Neural cell (in vitro differentiated cells): ENCODE measurements around the gene WDR59. TPM values are rescaled to one million over a fixed set of nuclear protein-coding genes. Genes with fewer than 3 reads are reported as not detected.

Source experiments
- H2AFZ ChIP-seq: fragments of 200-600, 300-800 bp; sonication (generic), shearing (Covaris generic); 2 replicates; pipeline ENCODE4 v1.6.0; 2014; ENCODE audit warnings: low read depth, mild to moderate bottlenecking, antibody characterized with exemption, low read length, moderate library complexity
- H3F3A ChIP-seq: fragments of 200-600 bp; shearing (Covaris generic); 2 replicates; pipeline ENCODE4 v1.6.1; 2016; ENCODE audit warnings: mild to moderate bottlenecking, moderate library complexity, mixed read lengths, antibody characterized with exemption, low read length; ENCODE audit not compliant: insufficient read depth, poor library complexity, severe bottlenecking
- H3K27ac ChIP-seq: fragments of 200-600, 300-800 bp; sonication (generic), shearing (Covaris generic); 2 replicates; pipeline ENCODE4 v1.5.1; 2014; ENCODE audit warnings: mild to moderate bottlenecking, low read length, moderate library complexity
- H3K27me3 ChIP-seq: fragments of 300-800, 200-600 bp; sonication (generic), shearing (Covaris generic); 2 replicates; pipeline ENCODE4 v1.6.0; 2014; ENCODE audit warnings: mild to moderate bottlenecking, low read depth, low read length, moderate library complexity; ENCODE audit not compliant: insufficient read depth
- H3K36me3 ChIP-seq: fragments of 300-800, 200-600 bp; sonication (generic), shearing (Covaris generic); 2 replicates; pipeline ENCODE4 v1.5.1; 2014; ENCODE audit warnings: mild to moderate bottlenecking, antibody characterized with exemption, low read length, moderate library complexity; ENCODE audit not compliant: insufficient read depth
- H3K4me2 ChIP-seq: fragments of 300-800, 200-600 bp; sonication (generic), shearing (Covaris generic); 2 replicates; pipeline ENCODE4 v1.6.0; 2014; ENCODE audit warnings: mild to moderate bottlenecking, low read length
- H3K4me3 ChIP-seq: fragments of 300-800, 200-600 bp; sonication (generic), shearing (Covaris generic); 2 replicates; pipeline ENCODE4 v1.5.1; 2014; ENCODE audit warnings: mild to moderate bottlenecking, low read length, moderate library complexity
- H3K79me2 ChIP-seq: fragments of 200-600 bp; shearing (Covaris generic); replicated peaks from 2 replicates; pipeline ENCODE4 v1.6.0; 2014; ENCODE audit warnings: mild to moderate bottlenecking, low read length, moderate library complexity; ENCODE audit not compliant: insufficient read depth
- H3K9ac ChIP-seq: fragments of 300-800, 200-600 bp; sonication (generic), shearing (Covaris generic); 2 replicates; pipeline ENCODE4 v1.6.1; 2016; ENCODE audit warnings: mild to moderate bottlenecking, low read length, mixed read lengths
- H3K9me2 ChIP-seq: fragments of 200-600 bp; shearing (Covaris generic); 2 replicates; pipeline ENCODE4 v1.6.1; 2016; ENCODE audit warnings: mild to moderate bottlenecking, low read length, mixed read lengths; ENCODE audit not compliant: insufficient read depth
- H3K9me3 ChIP-seq: fragments of 200-600, 300-800 bp; sonication (generic), shearing (Covaris generic); 2 replicates; pipeline ENCODE4 v1.6.1; 2016; ENCODE audit warnings: mild to moderate bottlenecking, mixed run types, low read length, moderate library complexity, mixed read lengths
- H4K20me1 ChIP-seq: fragments of 200-600 bp; shearing (Covaris generic); 2 replicates; pipeline ENCODE4 v1.6.1; 2016; ENCODE audit warnings: mild to moderate bottlenecking, mixed run types; ENCODE audit not compliant: insufficient read depth
- EP300 ChIP-seq: fragments of 450-650 bp; conservative IDR thresholded peaks from 2 replicates; pipeline ENCODE4 v1.6.1; 2014; ENCODE audit warnings: antibody characterized with exemption, mild to moderate bottlenecking, moderate library complexity; ENCODE audit not compliant: poor library complexity, severe bottlenecking
- EZH2 ChIP-seq: fragments of 200-600, 300-800 bp; shearing (Covaris generic), sonication (generic); IDR thresholded peaks from 2 replicates; pipeline ENCODE4 v1.6.1; 2014; ENCODE audit warnings: antibody characterized with exemption, low read length, borderline replicate concordance, mild to moderate bottlenecking; ENCODE audit not compliant: insufficient read depth, poor library complexity, severe bottlenecking
- MXI1 ChIP-seq: fragments of 450-650 bp; conservative IDR thresholded peaks from 2 replicates; pipeline ENCODE4 v1.6.1; 2014; ENCODE audit warnings: antibody characterized with exemption, mild to moderate bottlenecking; ENCODE audit not compliant: poor library complexity, severe bottlenecking
- POLR2AphosphoS5 ChIP-seq: IDR thresholded peaks from 2 replicates; pipeline ENCODE4 v1.6.1; 2012
- RAD21 ChIP-seq: fragments of 450-650 bp; conservative IDR thresholded peaks from 2 replicates; pipeline ENCODE4 v1.6.1; 2014; ENCODE audit warnings: antibody characterized with exemption, mild to moderate bottlenecking, moderate library complexity
- SMC3 ChIP-seq: fragments of 450-650 bp; conservative IDR thresholded peaks from 2 replicates; pipeline ENCODE4 v1.6.1; 2014; ENCODE audit warnings: antibody characterized with exemption, mild to moderate bottlenecking, moderate library complexity; ENCODE audit not compliant: poor library complexity
- TAF1 ChIP-seq: IDR thresholded peaks from 2 replicates; pipeline ENCODE4 v1.6.1; 2012; ENCODE audit warnings: low read depth
- polyA plus RNA-seq: library from polyadenylated mRNA; depleted of rRNA; stranded (reverse); fragments of >200 nt; gene quantifications from 2 replicates; pipeline ENCODE4 v1.2.3, GENCODE V29; 2014
- TF ChIP-seq, protein P1 (sequence below): IDR thresholded peaks from 2 replicates; pipeline ENCODE4 v1.6.1; 2012; ENCODE audit warnings: borderline replicate concordance
- TF ChIP-seq, protein P2 (sequence below): fragments of 450-650 bp; IDR thresholded peaks from 2 replicates; pipeline ENCODE4 v1.5.1; 2014; ENCODE audit warnings: antibody characterized with exemption, mild to moderate bottlenecking, moderate library complexity; ENCODE audit not compliant: poor library complexity, severe bottlenecking

WDR59 gene
- polyA plus RNA-seq, 1 donor from 2014 or later = 20.3 TPM

GRCh38 chr16:74923766-74924460 lies 61.0 kb downstream of the WDR59 start:
- no peak overlapping the region for H3K27ac ChIP-seq
- no peak overlapping the region for H3K9ac ChIP-seq
- no peaks in the 10 kb centered on the region for H3K79me2 ChIP-seq
- no peaks in the 10 kb centered on the region for H4K20me1 ChIP-seq
- no peak for TF ChIP-seq RAD21
- TF ChIP-seq, protein P1, sequence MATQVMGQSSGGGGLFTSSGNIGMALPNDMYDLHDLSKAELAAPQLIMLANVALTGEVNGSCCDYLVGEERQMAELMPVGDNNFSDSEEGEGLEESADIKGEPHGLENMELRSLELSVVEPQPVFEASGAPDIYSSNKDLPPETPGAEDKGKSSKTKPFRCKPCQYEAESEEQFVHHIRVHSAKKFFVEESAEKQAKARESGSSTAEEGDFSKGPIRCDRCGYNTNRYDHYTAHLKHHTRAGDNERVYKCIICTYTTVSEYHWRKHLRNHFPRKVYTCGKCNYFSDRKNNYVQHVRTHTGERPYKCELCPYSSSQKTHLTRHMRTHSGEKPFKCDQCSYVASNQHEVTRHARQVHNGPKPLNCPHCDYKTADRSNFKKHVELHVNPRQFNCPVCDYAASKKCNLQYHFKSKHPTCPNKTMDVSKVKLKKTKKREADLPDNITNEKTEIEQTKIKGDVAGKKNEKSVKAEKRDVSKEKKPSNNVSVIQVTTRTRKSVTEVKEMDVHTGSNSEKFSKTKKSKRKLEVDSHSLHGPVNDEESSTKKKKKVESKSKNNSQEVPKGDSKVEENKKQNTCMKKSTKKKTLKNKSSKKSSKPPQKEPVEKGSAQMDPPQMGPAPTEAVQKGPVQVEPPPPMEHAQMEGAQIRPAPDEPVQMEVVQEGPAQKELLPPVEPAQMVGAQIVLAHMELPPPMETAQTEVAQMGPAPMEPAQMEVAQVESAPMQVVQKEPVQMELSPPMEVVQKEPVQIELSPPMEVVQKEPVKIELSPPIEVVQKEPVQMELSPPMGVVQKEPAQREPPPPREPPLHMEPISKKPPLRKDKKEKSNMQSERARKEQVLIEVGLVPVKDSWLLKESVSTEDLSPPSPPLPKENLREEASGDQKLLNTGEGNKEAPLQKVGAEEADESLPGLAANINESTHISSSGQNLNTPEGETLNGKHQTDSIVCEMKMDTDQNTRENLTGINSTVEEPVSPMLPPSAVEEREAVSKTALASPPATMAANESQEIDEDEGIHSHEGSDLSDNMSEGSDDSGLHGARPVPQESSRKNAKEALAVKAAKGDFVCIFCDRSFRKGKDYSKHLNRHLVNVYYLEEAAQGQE = no peak
- no peak for TF ChIP-seq MXI1
- no peak for TF ChIP-seq EZH2
- no peak for TF ChIP-seq POLR2AphosphoS5
- no peak for TF ChIP-seq SMC3
- no peak for TF ChIP-seq EP300
- TF ChIP-seq, protein P2, sequence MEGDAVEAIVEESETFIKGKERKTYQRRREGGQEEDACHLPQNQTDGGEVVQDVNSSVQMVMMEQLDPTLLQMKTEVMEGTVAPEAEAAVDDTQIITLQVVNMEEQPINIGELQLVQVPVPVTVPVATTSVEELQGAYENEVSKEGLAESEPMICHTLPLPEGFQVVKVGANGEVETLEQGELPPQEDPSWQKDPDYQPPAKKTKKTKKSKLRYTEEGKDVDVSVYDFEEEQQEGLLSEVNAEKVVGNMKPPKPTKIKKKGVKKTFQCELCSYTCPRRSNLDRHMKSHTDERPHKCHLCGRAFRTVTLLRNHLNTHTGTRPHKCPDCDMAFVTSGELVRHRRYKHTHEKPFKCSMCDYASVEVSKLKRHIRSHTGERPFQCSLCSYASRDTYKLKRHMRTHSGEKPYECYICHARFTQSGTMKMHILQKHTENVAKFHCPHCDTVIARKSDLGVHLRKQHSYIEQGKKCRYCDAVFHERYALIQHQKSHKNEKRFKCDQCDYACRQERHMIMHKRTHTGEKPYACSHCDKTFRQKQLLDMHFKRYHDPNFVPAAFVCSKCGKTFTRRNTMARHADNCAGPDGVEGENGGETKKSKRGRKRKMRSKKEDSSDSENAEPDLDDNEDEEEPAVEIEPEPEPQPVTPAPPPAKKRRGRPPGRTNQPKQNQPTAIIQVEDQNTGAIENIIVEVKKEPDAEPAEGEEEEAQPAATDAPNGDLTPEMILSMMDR = no peak
- TF ChIP-seq TAF1 = no peak
- no peaks in the 10 kb centered on the region for H3K9me3 ChIP-seq
- no peaks in the 10 kb centered on the region for H3K36me3 ChIP-seq
- no peak overlapping the region for H3K4me3 ChIP-seq
- no peaks in the 10 kb centered on the region for H3K9me2 ChIP-seq
- H3K27me3 ChIP-seq = no peaks in the 10 kb centered on the region
- H3K4me2 ChIP-seq = no peak overlapping the region
- H2AFZ ChIP-seq = no peak overlapping the region
- H3F3A ChIP-seq = no peaks in the 10 kb centered on the region

DNA sequence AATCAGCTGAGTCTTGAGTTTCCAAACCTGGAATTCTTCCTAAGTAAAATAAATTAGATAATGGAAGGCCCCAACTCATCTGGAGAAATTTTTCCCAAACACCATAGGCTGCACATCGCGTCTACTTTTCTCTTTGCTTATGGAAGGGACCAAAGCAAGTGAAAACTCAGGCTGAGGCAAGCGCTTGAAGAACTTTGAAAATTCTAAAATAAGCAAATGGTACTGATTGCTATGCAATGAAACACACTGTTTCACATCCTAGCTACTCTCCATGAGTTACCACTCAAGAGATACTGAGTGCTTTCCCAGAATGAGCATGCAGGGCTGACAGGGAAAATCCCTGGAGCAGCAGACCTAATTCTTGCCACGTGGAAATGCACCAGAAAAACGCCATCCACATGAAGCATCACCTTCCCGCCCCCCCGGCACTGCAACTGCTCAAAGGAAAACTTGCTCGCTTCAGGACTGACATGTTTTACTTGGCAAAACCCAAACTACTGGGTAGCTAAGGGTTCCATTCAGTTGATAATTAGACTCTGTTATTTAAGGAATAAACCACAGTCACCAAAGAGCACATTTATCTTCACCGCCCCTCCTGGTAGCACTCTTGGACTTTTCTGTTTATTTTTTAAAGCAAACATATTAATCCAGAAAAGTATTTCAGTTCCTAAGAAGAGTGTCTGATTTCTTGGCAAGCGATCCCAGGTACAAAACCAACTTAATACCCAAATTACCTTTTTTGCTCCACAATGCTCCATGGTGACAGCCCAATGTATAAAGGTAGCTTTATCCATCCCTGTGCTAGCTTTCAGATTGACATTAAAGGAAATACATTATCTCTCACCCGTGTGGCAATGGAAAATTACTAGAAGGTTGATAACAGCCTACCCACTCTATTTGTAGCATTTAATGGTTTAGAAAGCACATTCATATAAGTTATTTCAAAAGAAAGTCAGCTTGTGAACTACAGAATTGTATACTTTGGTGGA lies 62.5 kb downstream of the WDR59 start:
- no peaks in the 10 kb centered on the region for H3K27me3 ChIP-seq
- H3K27ac ChIP-seq = no peak overlapping the region
- no peaks in the 10 kb centered on the region for H4K20me1 ChIP-seq
- TF ChIP-seq EP300 (no peak), RAD21 (no peak), TAF1 (no peak), SMC3 (no peak), EZH2 (no peak), MXI1 (no peak), POLR2AphosphoS5 (no peak)
- TF ChIP-seq, protein P1 = no peak
- TF ChIP-seq, protein P2 = no peak
- no peak overlapping the region for H2AFZ ChIP-seq
- H3K36me3 ChIP-seq = no peaks in the 10 kb centered on the region
- no peak overlapping the region for H3K9ac ChIP-seq
- H3K79me2 ChIP-seq = no peaks in the 10 kb centered on the region
- no peaks in the 10 kb centered on the region for H3K9me3 ChIP-seq
- H3K4me3 ChIP-seq = no peak overlapping the region
- H3K9me2 ChIP-seq = no peaks in the 10 kb centered on the region
- no peak overlapping the region for H3K4me2 ChIP-seq
- no peaks in the 10 kb centered on the region for H3F3A ChIP-seq
